ENCODE data around the gene SLC38A10.
"Not testable (repeated sequence)": the region's sequence is repeated elsewhere in the genome, so short reads cannot be mapped to it uniquely, and the experiment has no call there.

The SLC38A10 gene

GRCh38 chr17:81231121-81231645 lies 63.9 kb downstream of the SLC38A10 start:
- TF ChIP-seq, protein P1, sequence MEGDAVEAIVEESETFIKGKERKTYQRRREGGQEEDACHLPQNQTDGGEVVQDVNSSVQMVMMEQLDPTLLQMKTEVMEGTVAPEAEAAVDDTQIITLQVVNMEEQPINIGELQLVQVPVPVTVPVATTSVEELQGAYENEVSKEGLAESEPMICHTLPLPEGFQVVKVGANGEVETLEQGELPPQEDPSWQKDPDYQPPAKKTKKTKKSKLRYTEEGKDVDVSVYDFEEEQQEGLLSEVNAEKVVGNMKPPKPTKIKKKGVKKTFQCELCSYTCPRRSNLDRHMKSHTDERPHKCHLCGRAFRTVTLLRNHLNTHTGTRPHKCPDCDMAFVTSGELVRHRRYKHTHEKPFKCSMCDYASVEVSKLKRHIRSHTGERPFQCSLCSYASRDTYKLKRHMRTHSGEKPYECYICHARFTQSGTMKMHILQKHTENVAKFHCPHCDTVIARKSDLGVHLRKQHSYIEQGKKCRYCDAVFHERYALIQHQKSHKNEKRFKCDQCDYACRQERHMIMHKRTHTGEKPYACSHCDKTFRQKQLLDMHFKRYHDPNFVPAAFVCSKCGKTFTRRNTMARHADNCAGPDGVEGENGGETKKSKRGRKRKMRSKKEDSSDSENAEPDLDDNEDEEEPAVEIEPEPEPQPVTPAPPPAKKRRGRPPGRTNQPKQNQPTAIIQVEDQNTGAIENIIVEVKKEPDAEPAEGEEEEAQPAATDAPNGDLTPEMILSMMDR (IDR thresholded peaks at IDR 0.05; ENCODE audit: control insufficient read depth, insufficient read depth, low read depth, low read length, missing control alignments) = no peak
- no peak for DNase-seq (ENCODE audit: low read depth)
- H3K4me3 ChIP-seq (ENCODE audit: control insufficient read depth, low read depth, low read length) = no peak overlapping the region

- no peak for DNase-seq (ENCODE audit: low read depth)
- H3K4me3 ChIP-seq (ENCODE audit: control insufficient read depth, low read depth, low read length) = no peak overlapping the region
- TF ChIP-seq, protein P1 (IDR thresholded peaks at IDR 0.05; ENCODE audit: control insufficient read depth, insufficient read depth, low read depth, low read length, missing control alignments) = peak; percentile 37
Observed at GRCh38 chr17:81230043-81230820, 64.9 kb downstream of the SLC38A10 start.

- no peak overlapping the region for H3K4me3 ChIP-seq (ENCODE audit: control insufficient read depth, low read depth, low read length)
- no peak for DNase-seq (ENCODE audit: low read depth)
- TF ChIP-seq, protein P1 (IDR thresholded peaks at IDR 0.05; ENCODE audit: control insufficient read depth, insufficient read depth, low read depth, low read length, missing control alignments) = no peak
Observed at GRCh38 chr17:81229666-81229920, 65.5 kb downstream of the SLC38A10 start.

- H3K4me3 ChIP-seq (ENCODE audit: control insufficient read depth, low read depth, low read length) = no peak overlapping the region
- DNase-seq (ENCODE audit: low read depth) = no peak
- TF ChIP-seq, protein P1 (IDR thresholded peaks at IDR 0.05; ENCODE audit: control insufficient read depth, insufficient read depth, low read depth, low read length, missing control alignments) = no peak
Observed at GRCh38 chr17:81228834-81229665, 66.1 kb downstream of the SLC38A10 start.

- TF ChIP-seq, protein P1 (IDR thresholded peaks at IDR 0.05; ENCODE audit: control insufficient read depth, insufficient read depth, low read depth, low read length, missing control alignments) = no peak
- H3K4me3 ChIP-seq (ENCODE audit: control insufficient read depth, low read depth, low read length) = no peak overlapping the region
- no peak for DNase-seq (ENCODE audit: low read depth)
Observed at GRCh38 chr17:81228420-81228819, 66.7 kb downstream of the SLC38A10 start.

DNA sequence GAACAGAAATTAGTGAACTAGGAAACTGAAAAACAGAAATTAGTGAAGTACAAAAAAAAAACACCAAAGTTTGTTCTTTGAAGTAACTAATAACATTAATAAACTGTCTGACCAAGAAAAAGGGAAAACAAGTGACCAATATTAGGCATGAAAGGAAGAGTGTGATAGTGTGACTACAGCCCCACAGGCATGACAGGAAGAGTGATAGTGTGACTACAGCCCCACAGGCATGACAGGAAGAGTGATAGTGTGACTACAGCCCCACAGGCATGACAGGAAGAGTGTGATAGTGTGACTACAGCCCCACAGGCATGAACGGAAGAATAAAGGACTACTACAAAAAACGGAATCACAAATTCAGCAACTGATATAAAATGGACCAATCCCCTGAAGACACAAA lies 67.5 kb downstream of the SLC38A10 start:
- H3K4me3 ChIP-seq (ENCODE audit: control insufficient read depth, low read depth, low read length); DNase-seq (ENCODE audit: low read depth): not testable (repeated sequence)

- no peak for DNase-seq (ENCODE audit: low read depth)
- peak overlapping the region; percentile 47 for H3K4me3 ChIP-seq (ENCODE audit: control insufficient read depth, low read depth, low read length)
- TF ChIP-seq, protein P1 (IDR thresholded peaks at IDR 0.05; ENCODE audit: control insufficient read depth, insufficient read depth, low read depth, low read length, missing control alignments) = no peak
Observed at GRCh38 chr17:81223762-81224130, 71.4 kb downstream of the SLC38A10 start.
